Gastrocnemius medialis (tissue), 4 donors: ENCODE data around the gene MYO7A. TPM values are rescaled to one million over a fixed set of nuclear protein-coding genes. Genes with fewer than 3 reads are reported as not detected.
A peak's percentile ranks its signal among the peaks of the same experiment; 100 is the strongest.

Experiments used
- ATAC-seq, 2 donors: fragments of 150-250 bp; one replicate each; pipeline ENCODE4 v1.9.1; 2016
- DNase-seq, 2 donors: peaks; one replicate each; pipeline ENCODE4 v3.0.0-alpha.2; 2019
- H3K27ac ChIP-seq, 4 donors: fragments of 200-600 bp; sonication (generic); 1 replicate in 1 of 4; 2 replicates in 3 of 4; pipeline ENCODE4 v1.5.1; 2016 to 2018; ENCODE audit warnings: mild to moderate bottlenecking in 2 of 4, moderate library complexity in 1 of 4
- H3K27me3 ChIP-seq, 3 donors: fragments of 200-600 bp; sonication (generic) in 2 of 3; 1 replicate in 1 of 3; 2 replicates in 2 of 3; pipeline versions ENCODE4 v1.5.1 to v1.6.0; 2016 to 2019; ENCODE audit warnings: mild to moderate bottlenecking in 1 of 3, moderate library complexity in 1 of 3
- H3K36me3 ChIP-seq, 2 donors: fragments of 200-600 bp; sonication (generic) in 1 of 2; one replicate each; pipeline ENCODE4 v1.5.1; 2017 to 2018
- H3K4me1 ChIP-seq, 2 donors: fragments of 200-600 bp; sonication (generic) in 1 of 2; one replicate each; pipeline ENCODE4 v1.5.1; 2016 to 2017; ENCODE audit warnings: mild to moderate bottlenecking in 2 of 2
- H3K4me3 ChIP-seq, 4 donors: fragments of 200-600 bp; sonication (generic) in 3 of 4; 1 replicate in 1 of 4; 2 replicates in 3 of 4; pipeline ENCODE4 v1.5.1; 2016 to 2019; ENCODE audit warnings: mild to moderate bottlenecking in 2 of 4
- H3K9me3 ChIP-seq, 3 donors: fragments of 200-600 bp; sonication (generic) in 2 of 3; 1 replicate in 1 of 3; 2 replicates in 2 of 3; pipeline ENCODE4 v1.5.1; 2016 to 2019
- CTCF ChIP-seq, 5 experiments: fragments of 450-650 bp in 3 of 5; fragments of 200-600 bp in 2 of 5; sonication (generic) in 2 of 5; IDR thresholded peaks in 4 of 5; conservative IDR thresholded peaks in 1 of 5; 1 replicate in 4 of 5; 2 replicates in 1 of 5; pipeline ENCODE4 v1.5.1; 2016 to 2019; ENCODE audit warnings: antibody characterized with exemption in 5 of 5, mild to moderate bottlenecking in 3 of 5, moderate library complexity in 3 of 5
- POLR2A ChIP-seq, 2 donors: fragments of 450-650 bp; IDR thresholded peaks; one replicate each; pipeline ENCODE4 v1.6.1; 2017; ENCODE audit warnings: antibody characterized with exemption in 2 of 2, mild to moderate bottlenecking in 2 of 2, moderate library complexity in 2 of 2
- in situ Hi-C, 4 donors: fragments of 200-750 bp; cut with MboI; loops; one replicate each; pipeline versions ENCODE4 v1.15.0 to v1.8.0; 2017; ENCODE audit warnings: low sequenced_read_pairs in 4 of 4
- intact Hi-C: fragments of 100-400 bp; cut with DNase I; formaldehyde crosslinking; loops from one replicate; pipeline ENCODE4 v1.15.1; 2023; ENCODE audit warnings: low total_unique reads
- total RNA-seq, 4 donors: library from RNA; depleted of rRNA; stranded (reverse); fragments of >200 nt; gene quantifications; one replicate each; pipeline versions ENCODE4 v1.1.0 to v1.2.3, GENCODE V29; 2016

MYO7A gene
- total RNA-seq, 4 donors from 2014 or later: 1.6 to 3.5 (median 2.1) TPM

GRCh38 chr11:77191823-77192495 is 63.9 kb downstream of the MYO7A start:
- Histone ChIP-seq H3K36me3 (no peaks in the 10 kb centered on the region), H3K27me3 (no peaks in the 10 kb centered on the region), H3K4me3 (no peak overlapping the region), H3K4me1 (peaks cover 5 to 6% of the 10 kb centered on the region in 2 donors), H3K9me3 (no peaks in the 10 kb centered on the region), H3K27ac (no peak overlapping the region)
- in situ Hi-C loops (loop anchor here in 3 of 4 donors (10.0 kb wide), 3 partner anchors 67 to 363 kb away; partner anchors contain the start of gene MYO7A (in 1 of the 3)), intact Hi-C loops (no loop called here)
- DNase-seq (no peak), ATAC-seq (no peak)
- TF ChIP-seq POLR2A (IDR thresholded peaks at IDR 0.05): no peak
- TF ChIP-seq CTCF (IDR thresholded peaks at IDR 0.05 in 4 of 5, conservative IDR thresholded peaks at IDR 0.05 in 1 of 5): no peak

GRCh38 chr11:77193167-77193566 is 65.1 kb downstream of the MYO7A start:
- ATAC-seq (no peak), DNase-seq (no peak)
- Histone ChIP-seq H3K36me3 (no peaks in the 10 kb centered on the region), H3K27ac (no peak overlapping the region), H3K9me3 (no peaks in the 10 kb centered on the region), H3K4me3 (no peak overlapping the region), H3K4me1 (peaks cover 5 to 6% of the 10 kb centered on the region in 2 donors), H3K27me3 (no peaks in the 10 kb centered on the region)
- intact Hi-C loops: no loop called here
- in situ Hi-C loops: loop anchor here in 3 of 4 donors (10.0 kb wide), 3 partner anchors 68 to 362 kb away; partner anchors contain the start of gene MYO7A (in 1 of the 3)
- TF ChIP-seq CTCF (IDR thresholded peaks at IDR 0.05 in 4 of 5, conservative IDR thresholded peaks at IDR 0.05 in 1 of 5) (no peak), POLR2A (IDR thresholded peaks at IDR 0.05) (no peak)

DNA sequence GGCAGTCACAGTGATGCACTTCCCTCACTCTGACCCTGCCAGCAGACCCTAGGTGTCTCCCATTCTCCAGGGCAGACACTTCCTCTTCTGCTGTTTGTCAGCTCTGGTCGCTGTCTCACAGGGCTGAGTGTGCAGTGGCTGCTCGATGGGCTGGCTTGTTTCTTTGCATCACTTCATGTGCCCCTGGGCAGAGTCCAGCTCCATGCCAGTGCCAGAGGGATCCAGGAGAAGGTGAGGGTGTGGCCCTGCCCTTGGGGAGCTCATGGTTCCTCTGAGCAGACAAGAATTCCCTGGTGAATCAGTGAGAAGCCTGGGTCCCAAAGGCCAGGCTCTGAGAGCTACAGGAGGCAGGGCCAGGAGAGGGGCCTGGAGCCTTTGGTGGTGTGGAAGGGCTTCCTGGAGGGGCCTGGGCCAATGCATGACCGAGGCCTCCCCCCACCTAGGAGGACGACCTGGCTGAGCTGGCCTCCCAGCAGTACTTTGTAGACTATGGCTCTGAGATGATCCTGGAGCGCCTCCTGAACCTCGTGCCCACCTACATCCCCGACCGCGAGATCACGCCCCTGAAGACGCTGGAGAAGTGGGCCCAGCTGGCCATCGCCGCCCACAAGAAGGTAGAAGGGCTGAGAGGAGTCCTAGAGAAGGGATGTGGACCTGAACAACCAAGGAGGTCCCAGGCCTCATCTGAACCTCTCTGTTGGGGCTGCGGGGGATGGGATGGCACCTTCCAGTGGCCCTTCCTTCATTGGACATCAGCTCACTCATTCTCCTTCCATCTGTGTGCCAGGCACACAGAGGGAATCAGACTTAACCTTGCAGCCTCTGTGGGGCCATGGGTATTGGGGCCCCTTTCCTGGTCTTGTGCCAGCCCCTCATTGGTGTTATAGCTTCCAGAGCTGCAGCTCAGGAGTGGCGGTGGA is 66.1 kb downstream of the MYO7A start:
- ATAC-seq (no peak), DNase-seq (no peak)
- TF ChIP-seq POLR2A (IDR thresholded peaks at IDR 0.05): no peak
- no peak for TF ChIP-seq CTCF (IDR thresholded peaks at IDR 0.05 in 4 of 5, conservative IDR thresholded peaks at IDR 0.05 in 1 of 5)
- in situ Hi-C loops (loop anchor here in 3 of 4 donors (10.0 kb wide), 3 partner anchors 69 to 361 kb away; partner anchors contain the start of gene MYO7A (in 1 of the 3)), intact Hi-C loops (no loop called here)
- Histone ChIP-seq H3K4me3 (no peak overlapping the region), H3K36me3 (no peaks in the 10 kb centered on the region), H3K27me3 (no peaks in the 10 kb centered on the region), H3K4me1 (peaks cover 5 to 6% of the 10 kb centered on the region in 2 donors), H3K27ac (no peak overlapping the region), H3K9me3 (no peaks in the 10 kb centered on the region)

- Histone ChIP-seq H3K36me3 (no peaks in the 10 kb centered on the region), H3K9me3 (no peaks in the 10 kb centered on the region), H3K4me1 (peaks cover 5 to 6% of the 10 kb centered on the region in 2 donors), H3K27ac (no peak overlapping the region), H3K27me3 (no peaks in the 10 kb centered on the region), H3K4me3 (no peak overlapping the region)
- no peak for DNase-seq
- intact Hi-C loops (loop anchor here (1.0 kb wide), 1 partner anchor 353 kb away; no protein-coding TSS in a partner anchor), in situ Hi-C loops (loop anchor here in 3 of 4 donors (10.0 kb wide), 3 partner anchors 70 to 360 kb away; partner anchors contain the start of gene MYO7A (in 1 of the 3))
- peak in 1 of 2 donors; percentile 16 for ATAC-seq
- TF ChIP-seq CTCF (IDR thresholded peaks at IDR 0.05 in 4 of 5, conservative IDR thresholded peaks at IDR 0.05 in 1 of 5) (no peak), POLR2A (IDR thresholded peaks at IDR 0.05) (no peak)
Measured at GRCh38 chr11:77195071-77195755, 67.2 kb downstream of the MYO7A start.
